Pancreas (tissue), 10 donors: ENCODE measurements around the gene ZNF318. TPM values are rescaled to one million over a fixed set of nuclear protein-coding genes. Genes with fewer than 3 reads are reported as not detected.
"Not testable (repeated sequence)": the region's sequence is repeated elsewhere in the genome, so short reads cannot be mapped to it uniquely, and the experiment has no call there.

Experiments
- ATAC-seq, 4 donors: fragments of 200-7000 bp; cut with Tn5 transposase; one replicate each; pipeline versions ENCODE4 v1.8.0 to v1.9.1; 2020; ENCODE audit warnings: mild to moderate bottlenecking in 4 of 4, moderate library complexity in 4 of 4
- DNase-seq, 6 donors: peaks; one replicate each; pipeline ENCODE4 v3.0.0-alpha.2; 2020
- FAIRE-seq: peaks from 2 replicates; lab custom pipeline; 2012; peaks lifted over from hg19 to GRCh38; lab: Jason Lieb, UNC
- H3K27ac ChIP-seq, 4 donors: fragments of 200-600 bp; sonication (generic); 1 replicate in 3 of 4; 2 replicates in 1 of 4; pipeline versions ENCODE4 v1.5.0 to v1.8.0; 2020
- H3K27me3 ChIP-seq, 4 donors: fragments of 200-600 bp; one replicate each; pipeline ENCODE4 v1.8.0; 2021
- H3K36me3 ChIP-seq, 3 donors: fragments of 200-600 bp; sonication (generic) in 1 of 3; one replicate each; pipeline versions ENCODE4 v1.5.0 to v1.8.0; 2020 to 2021
- H3K4me1 ChIP-seq, 3 donors: fragments of 200-600 bp; one replicate each; pipeline ENCODE4 v1.8.0; 2021
- H3K4me3 ChIP-seq, 4 donors: fragments of 200-600 bp; sonication (generic) in 2 of 4; one replicate each; pipeline versions ENCODE4 v1.5.0 to v1.8.0; 2020 to 2021
- H3K9me3 ChIP-seq, 4 donors: fragments of 200-600 bp; one replicate each; pipeline ENCODE4 v1.8.0; 2021
- CTCF ChIP-seq, 4 donors: fragments of 200-600 bp; sonication (generic) in 3 of 4; IDR thresholded peaks; one replicate each; pipeline versions ENCODE4 v1.5.0 to v1.8.0; 2021; ENCODE audit warnings: antibody characterized with exemption in 4 of 4
- WGBS, 2 donors: extraction: QIAGEN DNeasy Blood & Tissue Kit; methylation state at CpG; one replicate each; pipeline ENCODE4 v1.1.7; 2013; 5-methylcytosine and 5-hydroxymethylcytosine counted together
- intact Hi-C, 3 donors: fragments of 100-400 bp; cut with DNase I; formaldehyde crosslinking; loops; one replicate each; pipeline versions ENCODE4 v1.11.1 to v1.14.2; 2022
- polyA plus RNA-seq, 2 donors: library from polyadenylated mRNA; stranded (reverse); fragments of 200-250 nt; gene quantifications; one replicate each; pipeline ENCODE4 v1.2.3, GENCODE V29; 2013
- total RNA-seq, 6 donors: library from RNA; stranded (reverse); fragmentation: NEBNext Ultra II Directional in 4 of 6; extraction: Animal tissue kit (Norgen Biotek cat#: 25700) in 4 of 6; gene quantifications; one replicate each; pipeline versions ENCODE4 v1.2.1 to v1.2.4, GENCODE V29; 2021 to 2023
- donor health status: healthy with polysubstance abuse.
- donor health status: DM: no; HTN: no; CAD: no; lungs with moderate emphysema.
- donor health status: DM: no; HTN: no; CAD: no.
- donor health status: control.
- donor health status: control.
- donor health status: Bipolar disorder and iron deficiency.
- donor health status: DM: yes; HTN: yes; CAD: no.
- donor health status: DM: no; HTN: no; CAD: no.
- donor health status: DM: no; HTN: no; CAD: no.
- donor health status: DM: yes; HTN: yes; CAD: no.

The ZNF318 gene
- total and polyA plus RNA-seq, 8 donors: 6.2 to 13.0 (median 8.7) TPM

DNA sequence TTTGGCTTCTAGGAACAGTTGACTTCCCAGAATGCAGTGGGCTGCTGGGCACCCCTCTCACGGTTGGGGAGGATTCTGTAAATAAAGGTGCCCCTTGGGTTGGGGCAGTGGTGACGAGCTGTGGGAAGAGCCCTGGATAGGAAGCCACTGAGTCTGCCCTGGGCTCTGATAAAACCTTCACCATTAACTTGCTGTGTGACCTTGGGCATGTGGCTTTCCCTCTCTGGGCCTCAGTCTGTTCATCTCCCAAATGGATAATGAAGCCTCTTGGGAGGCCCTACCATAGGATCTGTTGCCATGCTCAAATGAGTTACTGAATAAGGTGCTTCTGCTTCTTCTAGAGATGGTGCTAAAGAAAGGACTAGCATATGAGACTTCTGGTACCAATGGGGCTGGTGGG lies 64.6 kb downstream of the ZNF318 start:
- ATAC-seq: no peak
- no peaks in the 10 kb centered on the region for H3K36me3 ChIP-seq
- no peak for DNase-seq
- 74 to 81% methylated on average over 2 of the region's 2 CpGs for WGBS, 2 donors
- intact Hi-C loops: no loop called here
- H3K27me3 ChIP-seq: no peaks in the 10 kb centered on the region
- peaks cover 0 to 5% (median 0%) of the 10 kb centered on the region in 3 donors for H3K4me1 ChIP-seq
- no peak overlapping the region for H3K27ac ChIP-seq
- FAIRE-seq: no peak
- no peak for TF ChIP-seq CTCF (IDR thresholded peaks at IDR 0.05)
- H3K4me3 ChIP-seq: no peak overlapping the region
- no peaks in the 10 kb centered on the region for H3K9me3 ChIP-seq

GRCh38 chr6:43304361-43304760 lies 65.1 kb downstream of the ZNF318 start:
- Histone ChIP-seq H3K27me3 (no peaks in the 10 kb centered on the region), H3K9me3 (no peaks in the 10 kb centered on the region), H3K36me3 (no peaks in the 10 kb centered on the region), H3K4me1 (peaks cover 0 to 5% (median 0%) of the 10 kb centered on the region in 3 donors), H3K27ac (no peak overlapping the region), H3K4me3 (no peak overlapping the region)
- FAIRE-seq (no peak), DNase-seq (no peak), ATAC-seq (no peak)
- intact Hi-C loops: no loop called here
- WGBS, 2 donors: 72 to 76% methylated on average over 3 of the region's 3 CpGs
- TF ChIP-seq CTCF (IDR thresholded peaks at IDR 0.05): no peak

- ATAC-seq (no peak), FAIRE-seq (no peak), DNase-seq (no peak)
- Histone ChIP-seq H3K4me1 (peaks cover 0 to 3% (median 0%) of the 10 kb centered on the region in 3 donors), H3K4me3 (no peak overlapping the region), H3K27me3 (no peaks in the 10 kb centered on the region), H3K9me3 (no peaks in the 10 kb centered on the region), H3K27ac (no peak overlapping the region), H3K36me3 (no peaks in the 10 kb centered on the region)
- WGBS, 2 donors: 73 to 80% methylated on average over 8 of the region's 8 CpGs
- no peak for TF ChIP-seq CTCF (IDR thresholded peaks at IDR 0.05)
- intact Hi-C loops: no loop called here
These were observed 65.6 kb downstream of the ZNF318 start for GRCh38 chr6:43303751-43304331.

GRCh38 chr6:43303006-43303405 lies 66.4 kb downstream of the ZNF318 start:
- FAIRE-seq, ATAC-seq: not testable (repeated sequence)
- WGBS, 2 donors: 72 to 78% methylated on average over 11 of the region's 11 CpGs

DNA sequence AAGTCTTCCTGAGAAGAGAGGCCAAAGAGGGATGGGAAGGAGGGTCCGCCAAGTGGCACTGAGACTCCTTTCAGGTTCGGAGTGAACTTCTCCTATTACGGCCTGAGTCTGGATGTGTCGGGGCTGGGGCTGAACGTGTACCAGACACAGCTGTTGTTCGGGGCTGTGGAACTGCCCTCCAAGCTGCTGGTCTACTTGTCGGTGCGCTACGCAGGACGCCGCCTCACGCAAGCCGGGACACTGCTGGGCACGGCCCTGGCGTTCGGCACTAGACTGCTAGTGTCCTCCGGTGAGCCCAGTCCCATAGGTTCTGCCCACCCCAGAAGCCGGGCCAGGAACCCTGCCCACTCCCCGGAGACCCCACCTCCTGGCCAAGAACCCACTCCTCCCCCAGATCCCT lies 67.3 kb downstream of the ZNF318 start:
- H3K27ac ChIP-seq: no peak overlapping the region
- ATAC-seq (no peak), FAIRE-seq (no peak), DNase-seq (no peak)
- 82 to 84% methylated on average over 19 of the region's 19 CpGs for WGBS, 2 donors
- intact Hi-C loops: no loop called here
- H3K4me1 ChIP-seq: no peaks in the 10 kb centered on the region
- H3K36me3 ChIP-seq: no peaks in the 10 kb centered on the region
- H3K27me3 ChIP-seq: no peaks in the 10 kb centered on the region
- no peak for TF ChIP-seq CTCF (IDR thresholded peaks at IDR 0.05)
- no peaks in the 10 kb centered on the region for H3K9me3 ChIP-seq
- no peak overlapping the region for H3K4me3 ChIP-seq

More at GRCh38 chr6:43303006-43303405, 66.4 kb downstream of the ZNF318 start:
- intact Hi-C loops, H3K4me1 ChIP-seq, H3K27me3 ChIP-seq, H3K36me3 ChIP-seq, H3K9me3 ChIP-seq, DNase-seq, H3K4me3 ChIP-seq, H3K27ac ChIP-seq: not testable (repeated sequence)
